ENCODE data around the gene KBTBD4. TPM values are rescaled to one million over a fixed set of nuclear protein-coding genes. Genes with fewer than 3 reads are reported as not detected.

KBTBD4 gene
- total and polyA plus RNA-seq, 2 of the 13 experiments (the other 11 are each of a cell fraction or from before 2014, with no cell fraction given): 8.5 to 12.8 TPM

DNA sequence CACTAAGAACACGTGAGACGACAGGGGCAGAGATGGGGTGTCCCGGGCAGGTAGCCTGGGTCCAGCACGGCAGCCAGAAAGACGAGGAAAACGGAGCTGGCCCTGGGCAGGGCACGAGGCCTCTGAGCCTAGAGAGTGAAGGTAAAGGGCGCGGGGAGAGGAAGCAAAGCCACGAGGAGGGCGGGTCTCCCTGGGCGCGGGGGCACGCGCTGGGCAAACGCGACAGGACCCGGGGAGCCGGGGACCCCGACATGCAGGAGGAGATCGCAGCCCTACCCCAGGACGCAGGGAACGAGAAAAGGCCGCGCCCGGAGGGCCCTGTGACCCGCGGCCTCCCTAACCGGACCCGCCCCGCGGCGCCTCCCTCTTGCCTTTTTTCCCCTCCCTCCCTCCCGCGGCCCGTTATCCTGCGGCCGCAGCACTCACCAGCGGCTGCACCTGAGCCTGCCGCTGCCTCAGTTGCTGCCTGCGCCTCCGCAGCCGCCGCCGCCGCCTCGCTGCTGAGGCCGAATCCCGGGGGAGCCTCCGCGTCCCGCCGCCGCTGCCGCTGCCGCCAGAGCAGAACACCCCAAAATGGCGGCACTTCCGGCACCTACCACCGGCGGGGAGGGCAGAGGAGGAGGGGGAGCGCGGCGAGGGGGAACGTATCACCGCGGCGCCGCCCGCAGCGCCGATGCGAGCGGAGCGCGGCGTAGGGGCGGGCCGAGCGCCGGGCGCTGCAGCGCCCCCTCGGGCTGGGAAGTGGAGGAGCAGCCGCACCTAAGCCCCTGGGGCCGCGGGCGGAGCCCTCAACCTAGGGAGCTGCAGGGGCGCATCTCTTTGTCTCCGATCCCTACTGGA is 26.0 kb downstream of the KBTBD4 start, which contains the start of gene CELF1 (continued):
- TF ChIP-seq, protein P1, sequence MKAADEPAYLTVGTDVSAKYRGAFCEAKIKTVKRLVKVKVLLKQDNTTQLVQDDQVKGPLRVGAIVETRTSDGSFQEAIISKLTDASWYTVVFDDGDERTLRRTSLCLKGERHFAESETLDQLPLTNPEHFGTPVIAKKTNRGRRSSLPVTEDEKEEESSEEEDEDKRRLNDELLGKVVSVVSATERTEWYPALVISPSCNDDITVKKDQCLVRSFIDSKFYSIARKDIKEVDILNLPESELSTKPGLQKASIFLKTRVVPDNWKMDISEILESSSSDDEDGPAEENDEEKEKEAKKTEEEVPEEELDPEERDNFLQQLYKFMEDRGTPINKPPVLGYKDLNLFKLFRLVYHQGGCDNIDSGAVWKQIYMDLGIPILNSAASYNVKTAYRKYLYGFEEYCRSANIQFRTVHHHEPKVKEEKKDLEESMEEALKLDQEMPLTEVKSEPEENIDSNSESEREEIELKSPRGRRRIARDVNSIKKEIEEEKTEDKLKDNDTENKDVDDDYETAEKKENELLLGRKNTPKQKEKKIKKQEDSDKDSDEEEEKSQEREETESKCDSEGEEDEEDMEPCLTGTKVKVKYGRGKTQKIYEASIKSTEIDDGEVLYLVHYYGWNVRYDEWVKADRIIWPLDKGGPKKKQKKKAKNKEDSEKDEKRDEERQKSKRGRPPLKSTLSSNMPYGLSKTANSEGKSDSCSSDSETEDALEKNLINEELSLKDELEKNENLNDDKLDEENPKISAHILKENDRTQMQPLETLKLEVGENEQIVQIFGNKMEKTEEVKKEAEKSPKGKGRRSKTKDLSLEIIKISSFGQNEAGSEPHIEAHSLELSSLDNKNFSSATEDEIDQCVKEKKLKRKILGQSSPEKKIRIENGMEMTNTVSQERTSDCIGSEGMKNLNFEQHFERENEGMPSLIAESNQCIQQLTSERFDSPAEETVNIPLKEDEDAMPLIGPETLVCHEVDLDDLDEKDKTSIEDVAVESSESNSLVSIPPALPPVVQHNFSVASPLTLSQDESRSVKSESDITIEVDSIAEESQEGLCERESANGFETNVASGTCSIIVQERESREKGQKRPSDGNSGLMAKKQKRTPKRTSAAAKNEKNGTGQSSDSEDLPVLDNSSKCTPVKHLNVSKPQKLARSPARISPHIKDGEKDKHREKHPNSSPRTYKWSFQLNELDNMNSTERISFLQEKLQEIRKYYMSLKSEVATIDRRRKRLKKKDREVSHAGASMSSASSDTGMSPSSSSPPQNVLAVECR (CRISPR knock-in tag; IDR thresholded peaks at IDR 0.05; ENCODE audit: borderline replicate concordance): peak; percentile 90
- TF ChIP-seq ZFX (CRISPR knock-in tag; IDR thresholded peaks at IDR 0.05; ENCODE audit: low read depth) (peak; percentile 87), MED13 (CRISPR knock-in tag; IDR thresholded peaks at IDR 0.05) (peak; percentile 55; the same call in 1 of the 2 replicates), PHF20 (CRISPR knock-in tag; IDR thresholded peaks at IDR 0.05) (peak; percentile 71), RFX3 (CRISPR knock-in tag; IDR thresholded peaks at IDR 0.05) (no peak), ZNF891 (CRISPR knock-in tag; IDR thresholded peaks at IDR 0.05) (peak; percentile 34; the same call in 1 of the 2 replicates), ZIK1 (CRISPR knock-in tag; IDR thresholded peaks at IDR 0.05; ENCODE audit: borderline replicate concordance, low read depth) (0 out of 2 replicates have a peak, but pooled peaks have one; percentile 30)
- TF ChIP-seq, protein P2, sequence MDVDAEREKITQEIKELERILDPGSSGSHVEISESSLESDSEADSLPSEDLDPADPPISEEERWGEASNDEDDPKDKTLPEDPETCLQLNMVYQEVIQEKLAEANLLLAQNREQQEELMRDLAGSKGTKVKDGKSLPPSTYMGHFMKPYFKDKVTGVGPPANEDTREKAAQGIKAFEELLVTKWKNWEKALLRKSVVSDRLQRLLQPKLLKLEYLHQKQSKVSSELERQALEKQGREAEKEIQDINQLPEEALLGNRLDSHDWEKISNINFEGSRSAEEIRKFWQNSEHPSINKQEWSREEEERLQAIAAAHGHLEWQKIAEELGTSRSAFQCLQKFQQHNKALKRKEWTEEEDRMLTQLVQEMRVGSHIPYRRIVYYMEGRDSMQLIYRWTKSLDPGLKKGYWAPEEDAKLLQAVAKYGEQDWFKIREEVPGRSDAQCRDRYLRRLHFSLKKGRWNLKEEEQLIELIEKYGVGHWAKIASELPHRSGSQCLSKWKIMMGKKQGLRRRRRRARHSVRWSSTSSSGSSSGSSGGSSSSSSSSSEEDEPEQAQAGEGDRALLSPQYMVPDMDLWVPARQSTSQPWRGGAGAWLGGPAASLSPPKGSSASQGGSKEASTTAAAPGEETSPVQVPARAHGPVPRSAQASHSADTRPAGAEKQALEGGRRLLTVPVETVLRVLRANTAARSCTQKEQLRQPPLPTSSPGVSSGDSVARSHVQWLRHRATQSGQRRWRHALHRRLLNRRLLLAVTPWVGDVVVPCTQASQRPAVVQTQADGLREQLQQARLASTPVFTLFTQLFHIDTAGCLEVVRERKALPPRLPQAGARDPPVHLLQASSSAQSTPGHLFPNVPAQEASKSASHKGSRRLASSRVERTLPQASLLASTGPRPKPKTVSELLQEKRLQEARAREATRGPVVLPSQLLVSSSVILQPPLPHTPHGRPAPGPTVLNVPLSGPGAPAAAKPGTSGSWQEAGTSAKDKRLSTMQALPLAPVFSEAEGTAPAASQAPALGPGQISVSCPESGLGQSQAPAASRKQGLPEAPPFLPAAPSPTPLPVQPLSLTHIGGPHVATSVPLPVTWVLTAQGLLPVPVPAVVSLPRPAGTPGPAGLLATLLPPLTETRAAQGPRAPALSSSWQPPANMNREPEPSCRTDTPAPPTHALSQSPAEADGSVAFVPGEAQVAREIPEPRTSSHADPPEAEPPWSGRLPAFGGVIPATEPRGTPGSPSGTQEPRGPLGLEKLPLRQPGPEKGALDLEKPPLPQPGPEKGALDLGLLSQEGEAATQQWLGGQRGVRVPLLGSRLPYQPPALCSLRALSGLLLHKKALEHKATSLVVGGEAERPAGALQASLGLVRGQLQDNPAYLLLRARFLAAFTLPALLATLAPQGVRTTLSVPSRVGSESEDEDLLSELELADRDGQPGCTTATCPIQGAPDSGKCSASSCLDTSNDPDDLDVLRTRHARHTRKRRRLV (CRISPR knock-in tag; IDR thresholded peaks at IDR 0.05): no peak
- TF ChIP-seq, protein P3, sequence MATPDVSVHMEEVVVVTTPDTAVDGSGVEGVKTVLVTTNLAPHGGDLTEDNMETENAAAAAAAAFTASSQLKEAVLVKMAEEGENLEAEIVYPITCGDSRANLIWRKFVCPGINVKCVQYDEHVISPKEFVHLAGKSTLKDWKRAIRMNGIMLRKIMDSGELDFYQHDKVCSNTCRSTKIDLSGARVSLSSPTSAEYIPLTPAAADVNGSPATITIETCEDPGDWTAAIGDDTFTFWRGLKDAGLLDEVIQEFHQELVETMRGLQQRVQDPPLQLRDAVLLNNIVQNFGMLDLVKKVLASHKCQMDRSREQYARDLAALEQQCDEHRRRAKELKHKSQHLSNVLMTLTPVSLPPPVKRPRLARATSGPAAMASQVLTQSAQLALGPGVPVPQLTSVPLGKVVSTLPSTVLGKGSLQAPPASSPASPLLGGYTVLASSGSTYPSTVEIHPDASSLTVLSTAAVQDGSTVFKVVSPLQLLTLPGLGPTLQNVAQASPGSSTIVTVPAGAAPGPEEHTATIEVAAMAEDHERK (CRISPR knock-in tag; IDR thresholded peaks at IDR 0.05; ENCODE audit: low read depth): peak; percentile 91
- TF ChIP-seq, protein P4, sequence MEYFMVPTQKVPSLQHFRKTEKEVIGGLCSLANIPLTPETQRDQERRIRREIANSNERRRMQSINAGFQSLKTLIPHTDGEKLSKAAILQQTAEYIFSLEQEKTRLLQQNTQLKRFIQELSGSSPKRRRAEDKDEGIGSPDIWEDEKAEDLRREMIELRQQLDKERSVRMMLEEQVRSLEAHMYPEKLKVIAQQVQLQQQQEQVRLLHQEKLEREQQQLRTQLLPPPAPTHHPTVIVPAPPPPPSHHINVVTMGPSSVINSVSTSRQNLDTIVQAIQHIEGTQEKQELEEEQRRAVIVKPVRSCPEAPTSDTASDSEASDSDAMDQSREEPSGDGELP (IDR thresholded peaks at IDR 0.05; ENCODE audit: borderline replicate concordance, low read depth): no peak; the same call in 1 of the 2 replicates
- TF ChIP-seq, protein P5, sequence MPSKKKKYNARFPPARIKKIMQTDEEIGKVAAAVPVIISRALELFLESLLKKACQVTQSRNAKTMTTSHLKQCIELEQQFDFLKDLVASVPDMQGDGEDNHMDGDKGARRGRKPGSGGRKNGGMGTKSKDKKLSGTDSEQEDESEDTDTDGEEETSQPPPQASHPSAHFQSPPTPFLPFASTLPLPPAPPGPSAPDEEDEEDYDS (CRISPR knock-in tag; IDR thresholded peaks at IDR 0.05): peak; percentile 63; the same call in 1 of the 2 replicates
